Right lobe of liver (tissue), 6 donors: Measurements from ENCODE around the gene LRCH3. TPM values are rescaled to one million over a fixed set of nuclear protein-coding genes. Genes with fewer than 3 reads are reported as not detected.

Source experiments
- ATAC-seq, 4 donors: fragments of 200-7000 bp; cut with Tn5 transposase; one replicate each; pipeline ENCODE4 v1.9.1; 2020; ENCODE audit warnings: mild to moderate bottlenecking in 4 of 4, moderate library complexity in 4 of 4
- DNase-seq, 3 donors: peaks; one replicate each; pipeline ENCODE4 v3.0.0-alpha.2; 2020
- H3K27ac ChIP-seq, 3 donors: fragments of 200-600 bp; one replicate each; pipeline ENCODE4 v1.8.0; 2022
- H3K27me3 ChIP-seq, 2 donors: fragments of 200-600 bp; one replicate each; pipeline ENCODE4 v1.8.0; 2022
- H3K36me3 ChIP-seq, 4 donors: fragments of 200-600 bp; sonication (generic) in 1 of 4; one replicate each; pipeline versions ENCODE4 v1.5.1 to v1.8.0; 2017 to 2022; ENCODE audit warnings: control low read depth in 1 of 4
- H3K4me1 ChIP-seq, 4 donors: fragments of 200-600 bp; sonication (generic) in 1 of 4; one replicate each; pipeline versions ENCODE4 v1.5.1 to v1.8.0; 2017 to 2022; ENCODE audit warnings: control low read depth in 1 of 4
- H3K4me3 ChIP-seq, 3 donors: fragments of 200-600 bp; one replicate each; pipeline ENCODE4 v1.8.0; 2022
- H3K9me3 ChIP-seq, 4 donors: fragments of 200-600 bp; sonication (generic) in 1 of 4; one replicate each; pipeline versions ENCODE4 v1.5.1 to v1.8.0; 2017 to 2022; ENCODE audit warnings: control low read depth in 1 of 4
- POLR2A ChIP-seq: fragments of 450-650 bp; IDR thresholded peaks from one replicate; pipeline ENCODE4 v1.6.1; 2017; ENCODE audit warnings: antibody characterized with exemption, mild to moderate bottlenecking
- WGBS: methylation state at CpG from one replicate; pipeline ENCODE4 v1.1.6; 2018; ENCODE audit warnings: low coverage, low lambda C conversion rate; ENCODE audit not compliant: insufficient coverage; ENCODE audit errors: missing lambda C conversion rate; 5-methylcytosine and 5-hydroxymethylcytosine counted together
- intact Hi-C, 2 donors: fragments of 100-400 bp; cut with DNase I; formaldehyde crosslinking; loops; one replicate each; pipeline versions ENCODE4 v1.11.2 to v1.14.1; 2022
- total RNA-seq, 6 experiments: library from RNA; depleted of rRNA in 2 of 6; stranded (reverse); fragments of >200 nt in 2 of 6; fragmentation: NEBNext Ultra II Directional in 3 of 6; extraction: Animal tissue kit (Norgen Biotek cat#: 25700) in 3 of 6; gene quantifications; one replicate each; pipeline versions ENCODE4 v1.1.0 to v1.2.4, GENCODE V29; 2016 to 2023
- TF ChIP-seq, protein P1 (sequence below), 4 donors: fragments of 200-600 bp in 3 of 4; fragments of 450-650 bp in 1 of 4; IDR thresholded peaks; one replicate each; pipeline versions ENCODE4 v1.5.1 to v1.8.0; 2016 to 2022; ENCODE audit warnings: antibody characterized with exemption in 4 of 4, mild to moderate bottlenecking in 2 of 4
- donor health status: DM: no; HTN: yes; CAD: no.
- donor health status: DM: no; HTN: no; CAD: no.
- donor health status: DM: no; HTN: no; CAD: no.
- donor health status: DM: no; HTN: yes; CAD: no.
- donor health status: DM: no; HTN: yes; CAD: no.

Gene LRCH3
- total RNA-seq, 6 experiments from 2014 or later = 18.8 to 24.2 (median 21.8) TPM

DNA sequence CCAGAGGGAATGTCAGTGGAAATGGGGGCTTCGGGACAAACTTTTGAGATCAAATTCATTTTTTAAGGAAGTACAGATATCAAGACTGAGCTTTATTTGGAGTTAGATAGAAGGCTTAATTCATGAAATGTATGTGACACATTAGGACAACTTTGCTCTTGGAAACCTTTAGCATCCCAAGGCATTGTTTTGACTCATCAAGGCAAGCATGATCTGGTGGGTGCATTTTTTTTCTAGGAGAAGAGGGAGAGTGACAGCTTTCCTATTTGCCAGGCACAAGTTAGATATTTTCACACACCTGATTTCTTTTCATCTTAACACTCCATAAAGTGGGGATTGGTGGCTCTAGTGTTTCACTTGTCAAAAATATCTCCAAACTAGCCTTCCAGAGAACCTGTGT lies 97.5 kb downstream of the LRCH3 start:
- WGBS = 100% methylated on average over 1 of the region's 1 CpG
- no peaks in the 10 kb centered on the region for H3K27me3 ChIP-seq
- intact Hi-C loops = no loop called here
- ATAC-seq (no peak), DNase-seq (no peak)
- no peak for TF ChIP-seq POLR2A
- TF ChIP-seq, protein P1, sequence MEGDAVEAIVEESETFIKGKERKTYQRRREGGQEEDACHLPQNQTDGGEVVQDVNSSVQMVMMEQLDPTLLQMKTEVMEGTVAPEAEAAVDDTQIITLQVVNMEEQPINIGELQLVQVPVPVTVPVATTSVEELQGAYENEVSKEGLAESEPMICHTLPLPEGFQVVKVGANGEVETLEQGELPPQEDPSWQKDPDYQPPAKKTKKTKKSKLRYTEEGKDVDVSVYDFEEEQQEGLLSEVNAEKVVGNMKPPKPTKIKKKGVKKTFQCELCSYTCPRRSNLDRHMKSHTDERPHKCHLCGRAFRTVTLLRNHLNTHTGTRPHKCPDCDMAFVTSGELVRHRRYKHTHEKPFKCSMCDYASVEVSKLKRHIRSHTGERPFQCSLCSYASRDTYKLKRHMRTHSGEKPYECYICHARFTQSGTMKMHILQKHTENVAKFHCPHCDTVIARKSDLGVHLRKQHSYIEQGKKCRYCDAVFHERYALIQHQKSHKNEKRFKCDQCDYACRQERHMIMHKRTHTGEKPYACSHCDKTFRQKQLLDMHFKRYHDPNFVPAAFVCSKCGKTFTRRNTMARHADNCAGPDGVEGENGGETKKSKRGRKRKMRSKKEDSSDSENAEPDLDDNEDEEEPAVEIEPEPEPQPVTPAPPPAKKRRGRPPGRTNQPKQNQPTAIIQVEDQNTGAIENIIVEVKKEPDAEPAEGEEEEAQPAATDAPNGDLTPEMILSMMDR (IDR thresholded peaks at IDR 0.05) = no peak
- no peak overlapping the region for H3K4me3 ChIP-seq
- H3K36me3 ChIP-seq = peaks cover 0 to 7% (median 0%) of the 10 kb centered on the region in 4 donors
- no peaks in the 10 kb centered on the region for H3K4me1 ChIP-seq
- no peak overlapping the region for H3K27ac ChIP-seq
- H3K9me3 ChIP-seq = no peaks in the 10 kb centered on the region

DNA sequence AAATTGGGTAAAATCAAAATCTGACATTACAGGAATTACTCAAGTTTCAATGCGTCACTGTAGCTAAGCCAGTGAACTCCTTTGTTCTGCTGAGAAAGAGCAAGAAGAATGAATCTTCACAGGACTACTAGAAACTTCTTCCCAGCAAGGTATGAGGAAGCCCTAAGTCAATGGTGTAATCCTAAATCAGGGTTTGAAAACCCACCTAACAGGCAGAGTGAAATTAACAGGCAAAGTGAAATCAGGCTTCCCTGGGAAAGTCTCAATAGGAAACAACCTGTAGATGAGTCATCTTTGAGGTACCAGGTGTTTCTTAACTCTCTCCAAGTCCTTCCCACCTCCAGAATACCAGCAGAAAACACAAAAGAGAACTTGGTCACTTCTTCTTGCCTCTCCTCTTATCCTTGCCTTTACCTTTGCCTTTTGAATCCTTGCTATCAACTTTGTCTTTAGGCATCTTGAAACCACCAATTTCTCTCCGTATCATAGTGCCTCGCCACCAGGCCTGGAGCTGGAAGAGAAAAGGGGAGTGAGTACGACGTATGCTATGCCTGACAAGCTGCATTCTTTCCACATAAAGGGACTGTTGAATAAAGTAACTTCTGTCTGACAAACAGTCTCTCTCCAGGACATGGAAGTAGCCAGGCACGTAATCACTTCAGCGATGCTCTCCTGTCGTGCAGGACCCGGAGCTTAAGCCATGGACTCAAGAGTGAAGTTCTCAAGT lies 98.3 kb downstream of the LRCH3 start:
- Histone ChIP-seq H3K4me1 (no peaks in the 10 kb centered on the region), H3K27ac (no peak overlapping the region), H3K27me3 (no peaks in the 10 kb centered on the region), H3K4me3 (no peak overlapping the region), H3K9me3 (no peaks in the 10 kb centered on the region), H3K36me3 (no peaks in the 10 kb centered on the region)
- WGBS = 89% methylated on average over 9 of the region's 9 CpGs
- DNase-seq (no peak), ATAC-seq (no peak)
- TF ChIP-seq, protein P1 (IDR thresholded peaks at IDR 0.05) = no peak
- TF ChIP-seq POLR2A = no peak
- intact Hi-C loops = no loop called here

DNA sequence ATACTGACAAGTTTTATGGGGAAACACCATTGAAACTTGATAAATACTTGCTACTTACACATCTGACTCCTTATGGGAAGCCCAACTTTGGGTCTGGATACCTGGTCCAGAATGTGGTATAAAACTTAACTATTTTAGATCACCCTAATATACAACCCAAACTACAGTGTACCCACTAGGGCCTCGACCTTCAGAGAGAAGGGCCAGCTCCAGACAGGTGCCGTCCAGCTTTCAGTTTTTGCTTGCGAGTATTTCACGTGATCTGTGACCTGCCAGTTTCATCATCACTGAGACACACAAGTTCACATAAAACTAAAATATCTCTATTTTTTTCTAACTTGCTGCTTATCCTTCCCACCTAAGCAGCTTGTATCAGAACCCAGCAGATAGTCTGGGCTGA lies 99.6 kb downstream of the LRCH3 start:
- intact Hi-C loops = no loop called here
- Histone ChIP-seq H3K4me3 (no peak overlapping the region), H3K27me3 (no peaks in the 10 kb centered on the region), H3K9me3 (no peaks in the 10 kb centered on the region), H3K36me3 (no peaks in the 10 kb centered on the region), H3K4me1 (no peaks in the 10 kb centered on the region), H3K27ac (no peak overlapping the region)
- no peak for DNase-seq
- peak; percentile 57 to 71 (median 66) for ATAC-seq
- TF ChIP-seq POLR2A = no peak
- TF ChIP-seq, protein P1 (IDR thresholded peaks at IDR 0.05) = no peak
- WGBS = 18% methylated on average over 4 of the region's 4 CpGs

DNA sequence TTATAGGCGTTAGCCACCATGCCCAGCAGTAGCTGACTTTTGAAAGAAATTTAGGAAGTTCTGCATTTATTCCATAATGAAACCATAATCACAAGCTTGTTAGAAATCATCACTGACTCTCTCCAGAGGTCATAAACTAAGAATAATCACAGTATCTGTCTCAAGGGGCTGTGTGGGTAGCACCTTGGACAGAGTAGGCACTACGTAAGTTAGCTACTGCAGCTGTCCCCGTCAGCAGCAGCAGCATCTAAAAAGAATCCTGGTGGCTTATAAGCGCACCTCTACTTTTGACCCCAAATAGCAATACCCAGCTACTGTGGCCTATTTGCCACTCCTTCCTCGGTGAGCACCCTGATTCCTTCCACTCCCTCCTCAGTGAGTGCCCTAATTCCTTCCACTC lies 101.1 kb downstream of the LRCH3 start:
- Histone ChIP-seq H3K36me3 (no peaks in the 10 kb centered on the region), H3K4me1 (no peaks in the 10 kb centered on the region), H3K27ac (no peak overlapping the region), H3K9me3 (no peaks in the 10 kb centered on the region), H3K4me3 (no peak overlapping the region), H3K27me3 (no peaks in the 10 kb centered on the region)
- intact Hi-C loops = no loop called here
- DNase-seq (no peak), ATAC-seq (no peak)
- WGBS = 89% methylated on average over 1 of the region's 5 CpGs
- TF ChIP-seq, protein P1 (IDR thresholded peaks at IDR 0.05) = no peak
- no peak for TF ChIP-seq POLR2A
